ENCODE measurements around the gene ATP6V0E2. TPM values are rescaled to one million over a fixed set of nuclear protein-coding genes. Genes with fewer than 3 reads are reported as not detected.
"Not testable (repeated sequence)": the region's sequence is repeated elsewhere in the genome, so short reads cannot be mapped to it uniquely, and the experiment has no call there.

The ATP6V0E2 gene
- total RNA-seq, 4 donors from 2014 or later: 15.2 to 41.1 (median 26.8) TPM

- not testable (repeated sequence) for H3K9me3 ChIP-seq; DNase-seq (ENCODE audit: low spot score in 2 of 2); H3K4me3 ChIP-seq; H3K36me3 ChIP-seq; H3K4me1 ChIP-seq; H3K27ac ChIP-seq; H3K27me3 ChIP-seq
- 55% methylated on average over 6 of the region's 7 CpGs for WGBS
Measured at GRCh38 chr7:149926414-149926813, 52.6 kb downstream of the ATP6V0E2 start.

Other genes with a start within 250 kb of the ATP6V0E2 start
- gene ZNF467, start 100.4 kb upstream of the ATP6V0E2 start, total RNA-seq: 10 to 100 TPM in 1 of 4 donors, 1 to 10 TPM in 3; 2.9 to 10.8 (median 4.6) TPM
- gene ZNF862, start 35.6 kb upstream of the ATP6V0E2 start, total RNA-seq: 10 to 100 TPM; 18.4 to 61.1 (median 22.1) TPM